ENCODE data around the gene FCER2.
A peak's percentile ranks its signal among the peaks of the same experiment; 100 is the strongest.
"Not testable (repeated sequence)": the region's sequence is repeated elsewhere in the genome, so short reads cannot be mapped to it uniquely, and the experiment has no call there.

The FCER2 gene, protein sequence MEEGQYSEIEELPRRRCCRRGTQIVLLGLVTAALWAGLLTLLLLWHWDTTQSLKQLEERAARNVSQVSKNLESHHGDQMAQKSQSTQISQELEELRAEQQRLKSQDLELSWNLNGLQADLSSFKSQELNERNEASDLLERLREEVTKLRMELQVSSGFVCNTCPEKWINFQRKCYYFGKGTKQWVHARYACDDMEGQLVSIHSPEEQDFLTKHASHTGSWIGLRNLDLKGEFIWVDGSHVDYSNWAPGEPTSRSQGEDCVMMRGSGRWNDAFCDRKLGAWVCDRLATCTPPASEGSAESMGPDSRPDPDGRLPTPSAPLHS

DNA sequence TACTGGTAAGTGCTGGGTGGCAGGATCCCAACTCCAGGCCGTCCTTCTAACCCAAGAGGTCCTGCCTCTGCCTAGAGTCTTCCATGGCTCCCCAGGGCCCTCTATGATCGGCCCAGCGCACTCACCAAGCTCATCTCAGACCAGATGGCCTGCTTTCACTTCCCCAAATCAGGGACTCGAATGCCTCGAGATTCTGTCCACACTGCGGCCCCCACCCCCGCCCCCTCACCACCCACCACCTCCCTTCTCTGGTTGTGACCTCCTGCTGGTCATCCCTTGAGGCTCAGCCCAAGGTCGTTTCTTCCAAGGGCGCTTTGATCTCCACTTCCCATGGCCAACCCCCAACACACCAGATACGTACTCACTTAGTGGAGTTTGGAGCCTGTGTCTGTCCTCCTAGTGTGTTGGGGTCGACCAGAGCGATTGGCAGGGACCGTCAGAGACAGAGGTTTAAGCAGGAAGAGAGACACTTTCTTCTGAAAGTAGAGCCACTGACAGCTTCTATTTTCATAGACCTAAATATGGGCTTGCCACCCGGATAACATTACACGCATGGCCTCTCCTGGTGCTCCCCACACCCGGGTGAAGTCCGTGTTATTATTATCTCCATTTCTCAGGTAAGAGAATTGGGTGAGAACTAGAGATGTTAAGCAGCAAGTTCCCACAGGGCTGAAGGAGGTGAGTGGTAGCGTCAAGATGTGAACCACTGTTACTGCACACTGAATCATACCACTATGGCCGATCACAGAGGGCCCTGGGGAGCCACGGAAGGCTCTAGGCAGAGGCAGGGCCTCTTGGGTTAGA lies at the start of gene FCER2:
Gene FCER2, minus strand, starts transcription at position 478 of the 804 bp plus-strand sequence. CDS start 2,371 bp downstream, outside the sequence.
- DNase-seq: no peak

DNA sequence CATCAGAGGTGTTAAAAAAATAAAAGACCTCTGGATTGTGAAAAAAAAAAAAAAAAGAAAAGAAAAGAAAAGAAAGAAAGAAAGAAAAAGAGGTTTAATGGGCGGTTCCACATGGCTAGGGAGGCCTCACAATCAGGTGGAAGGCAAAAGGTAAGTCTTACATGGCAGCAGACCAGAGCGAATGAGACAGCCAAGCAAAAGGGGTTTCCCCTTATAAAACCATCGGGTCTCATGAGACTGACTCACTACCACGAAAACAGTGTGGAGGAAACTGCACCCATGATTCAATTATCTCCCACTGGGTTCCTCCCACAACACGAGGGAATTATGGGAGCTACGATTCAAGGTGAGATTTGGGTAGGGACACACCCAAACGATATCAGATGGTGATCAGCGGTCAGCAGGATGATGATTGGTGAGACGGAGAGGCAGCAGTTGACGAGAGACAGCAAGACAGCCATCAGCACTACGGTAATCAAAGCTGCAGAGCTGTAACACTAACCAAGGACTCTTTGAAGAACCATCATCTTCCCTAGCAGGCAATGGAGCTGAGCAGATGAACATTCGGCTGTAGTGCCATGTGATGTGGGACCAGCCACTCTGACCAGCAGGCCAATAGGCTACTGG lies 49.3 kb upstream of the FCER2 start:
- DNase-seq: peak; percentile 19

DNA sequence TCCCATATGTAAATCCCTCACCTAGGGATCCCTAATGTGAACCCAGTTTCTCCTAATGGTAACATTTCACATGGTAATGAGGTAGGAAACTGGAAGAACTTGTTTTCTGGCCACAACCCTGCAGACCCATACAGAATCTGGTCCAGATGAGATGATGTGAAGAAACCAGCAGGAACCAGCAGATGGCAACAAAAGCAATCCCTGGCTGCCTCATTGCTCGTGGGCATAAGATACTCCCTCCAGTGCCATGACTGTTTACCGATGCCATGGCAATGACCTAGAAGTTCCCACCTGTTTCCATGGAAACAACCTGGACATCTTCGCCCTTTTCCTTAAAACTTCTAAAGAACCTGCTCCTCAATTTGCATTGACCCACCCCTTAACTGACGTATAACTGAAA lies 46.8 kb upstream of the FCER2 start:
- no peak for DNase-seq

DNA sequence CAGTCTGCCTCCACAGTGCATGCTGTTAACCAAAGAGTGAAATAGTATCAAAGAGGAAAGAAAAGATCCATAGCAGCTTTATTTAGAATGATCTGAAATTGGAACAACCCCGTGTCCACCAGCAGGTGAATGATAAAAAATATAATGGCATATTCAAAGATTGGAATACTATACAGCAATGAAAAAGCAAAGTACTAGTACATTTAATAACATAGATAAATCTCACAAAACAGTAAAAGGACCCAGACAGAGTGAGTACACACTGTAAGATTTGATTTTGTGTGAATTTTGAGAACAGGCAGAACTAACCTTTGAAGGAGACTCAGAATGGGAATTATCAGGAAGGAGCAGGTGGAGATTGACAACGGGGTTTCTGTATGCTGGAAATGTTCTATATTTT lies 46.2 kb upstream of the FCER2 start:
- no peak for DNase-seq

DNA sequence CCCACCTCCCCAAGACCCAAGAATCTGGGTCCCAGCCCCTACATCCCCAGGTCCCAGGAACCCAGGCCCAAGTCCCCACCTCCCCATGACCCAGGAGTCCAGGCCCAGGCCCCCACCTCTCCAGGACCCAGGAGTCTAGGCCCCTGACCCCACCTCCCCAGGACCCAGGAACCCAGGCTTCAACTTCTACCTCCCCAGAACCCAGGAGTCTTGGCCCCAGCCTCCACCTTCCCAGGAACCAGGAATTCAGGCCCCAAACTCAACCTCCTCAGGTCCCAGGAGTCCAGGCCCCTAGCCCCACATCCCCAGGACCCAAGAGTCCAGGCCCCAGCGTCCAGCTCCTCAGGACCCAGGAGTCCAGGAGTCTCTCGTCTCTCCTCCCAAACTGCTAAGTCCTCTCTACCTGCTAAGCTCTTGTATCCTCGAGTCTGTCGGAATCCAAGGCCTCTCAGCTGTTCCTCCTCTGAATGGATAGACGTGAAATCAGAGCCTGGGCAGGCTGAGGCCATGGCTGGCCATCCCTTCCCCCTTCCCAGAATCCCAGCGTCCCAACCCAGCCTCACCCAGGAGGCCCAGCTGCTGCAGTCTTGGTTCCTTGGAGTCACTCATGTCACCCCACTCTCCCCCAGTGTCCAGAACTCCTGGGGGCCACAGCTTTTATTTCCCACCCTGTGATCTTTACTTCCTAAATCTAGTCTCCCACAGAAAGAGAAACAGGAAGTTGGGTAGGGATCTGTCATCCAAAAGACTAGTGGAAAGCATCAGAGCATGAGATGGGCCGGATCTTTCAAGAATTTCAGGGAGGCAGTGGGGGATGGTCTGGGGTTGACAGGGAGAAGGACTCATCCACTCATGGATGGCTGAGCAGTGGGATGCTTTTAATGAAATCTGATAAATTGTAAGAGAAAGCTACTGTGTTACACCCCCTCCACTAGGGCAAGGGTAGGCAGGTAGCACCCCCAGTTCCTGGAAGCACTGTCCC lies 45.3 kb upstream of the FCER2 start, which contains the start of gene CD209:
Gene CD209, minus strand, starts transcription at position 632 of the 982 bp plus-strand sequence. Its CDS starts 23 bp downstream, at position 609.
- no peak for DNase-seq

DNA sequence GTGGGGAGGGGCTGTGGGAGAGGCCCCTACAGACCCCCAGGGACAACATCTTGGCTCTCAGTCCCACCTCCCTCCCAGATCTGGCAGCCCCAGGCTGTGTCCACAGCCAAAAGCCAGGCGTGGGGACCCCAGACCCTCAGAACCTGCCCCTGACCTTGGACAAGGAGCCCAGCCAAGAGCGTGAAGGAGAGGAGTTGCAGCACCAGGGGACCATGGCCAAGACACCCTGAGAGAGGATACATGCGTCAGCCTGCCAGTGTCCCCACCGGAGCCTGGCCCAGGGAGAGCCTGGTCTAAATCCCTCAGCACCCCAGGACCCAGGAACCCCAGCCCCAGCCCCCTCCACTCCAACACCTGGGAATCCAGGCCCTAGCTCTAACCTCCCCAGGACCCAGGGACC lies 44.4 kb upstream of the FCER2 start:
- not testable (repeated sequence) for DNase-seq

DNA sequence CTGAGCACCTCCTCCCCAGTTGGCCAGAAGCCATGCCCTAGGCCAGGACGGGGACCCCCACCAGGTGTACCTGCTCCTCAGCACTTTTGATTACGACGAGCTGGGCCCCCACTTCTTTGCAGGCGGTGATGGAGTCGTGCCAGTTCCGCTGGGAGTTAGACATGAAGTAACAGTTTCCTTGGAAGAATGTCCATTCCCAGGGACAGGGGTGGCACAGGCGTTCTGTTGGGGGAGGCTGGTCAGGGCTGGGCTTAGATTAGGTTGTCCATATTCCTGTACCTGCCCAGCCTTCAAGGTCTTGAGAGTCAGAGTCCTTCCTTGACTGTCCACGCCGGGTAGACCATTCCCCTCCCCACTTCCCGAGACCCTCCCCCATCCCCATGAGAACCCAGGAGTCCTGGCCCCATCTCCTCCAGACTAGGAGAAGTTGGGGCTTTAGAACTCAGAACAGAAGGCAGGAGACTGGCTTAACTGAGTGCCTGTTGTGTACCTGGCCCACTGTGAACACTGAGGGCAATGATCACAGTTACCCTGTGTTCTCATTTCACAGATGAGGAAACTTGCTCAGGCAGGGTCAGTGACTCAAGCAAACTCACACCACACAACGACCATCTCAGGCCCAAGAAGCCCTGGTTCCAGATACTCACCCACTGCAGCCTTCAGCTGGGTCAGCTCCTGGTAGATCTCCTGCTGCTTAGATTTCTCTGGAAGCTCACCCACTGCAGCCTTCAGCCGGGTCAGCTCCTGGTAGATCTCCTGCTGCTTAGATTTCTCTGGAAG lies 43.1 kb upstream of the FCER2 start:
- DNase-seq: no peak

DNA sequence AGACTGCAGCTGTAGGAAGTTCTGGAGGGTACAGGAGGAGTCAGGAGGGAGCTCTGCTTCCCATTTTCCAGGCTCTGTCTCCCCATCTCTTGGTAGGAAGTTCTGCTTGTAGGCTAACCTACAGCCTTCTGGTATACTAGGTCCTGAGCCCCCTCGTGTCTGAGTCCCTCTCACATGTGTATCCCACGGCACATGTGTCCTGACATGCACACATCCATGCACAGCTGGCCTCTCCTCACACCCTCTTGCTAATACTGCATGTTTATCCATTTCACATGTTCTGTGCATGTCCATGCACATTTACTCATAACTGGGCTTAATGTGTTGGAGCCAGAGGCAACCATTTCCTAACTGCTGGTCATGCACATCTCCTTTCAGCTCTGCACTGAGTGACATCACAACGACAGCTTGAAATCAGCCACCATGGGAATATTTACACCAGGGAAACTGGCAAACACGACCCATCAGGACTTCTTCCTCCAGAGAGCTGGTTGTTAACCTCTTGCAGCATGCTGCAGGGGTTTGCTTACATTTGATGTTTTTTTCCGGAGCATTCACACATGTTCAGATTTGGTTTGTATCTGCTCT lies 42.4 kb upstream of the FCER2 start:
- no peak for DNase-seq

DNA sequence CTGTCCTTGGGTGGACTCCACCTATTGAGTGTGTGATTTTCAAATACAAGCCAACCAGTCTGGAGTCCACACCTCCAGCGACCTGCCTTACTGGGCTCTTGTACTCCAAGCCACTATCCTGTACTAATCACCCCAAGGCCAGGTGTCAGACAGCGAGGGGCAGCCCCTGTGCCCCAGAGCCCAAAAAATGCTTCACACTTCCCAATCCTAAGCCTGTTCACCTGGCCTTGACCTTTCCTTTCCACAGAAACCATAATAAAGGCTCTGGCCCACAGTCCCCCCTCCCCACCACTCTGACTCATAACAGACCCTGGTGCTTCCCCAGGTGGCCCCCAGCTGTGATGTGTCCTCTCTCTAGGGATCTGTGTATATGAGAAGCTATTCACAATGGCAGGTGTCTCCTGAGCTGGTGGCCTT lies 41.5 kb upstream of the FCER2 start:
- DNase-seq: no peak

DNA sequence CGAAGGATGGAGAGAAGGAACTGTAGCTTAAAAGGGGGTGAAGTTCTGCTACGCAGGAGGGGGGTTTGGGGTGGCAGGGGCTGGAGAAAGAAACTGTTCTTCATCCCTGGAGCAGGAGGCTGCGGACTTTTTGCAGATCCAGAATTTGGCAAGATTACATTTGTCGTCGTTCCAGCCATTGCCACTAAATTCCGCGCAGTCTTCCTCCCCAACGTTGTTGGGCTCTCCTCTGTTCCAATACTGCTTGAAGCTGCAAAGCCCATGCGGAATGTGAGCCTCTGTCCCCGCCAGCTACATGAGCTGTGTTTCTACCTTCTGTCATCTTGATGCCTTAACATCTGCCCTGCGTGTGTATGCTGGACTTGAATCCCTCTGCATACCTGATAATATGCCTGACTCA lies 41.1 kb upstream of the FCER2 start:
- no peak for DNase-seq

DNA sequence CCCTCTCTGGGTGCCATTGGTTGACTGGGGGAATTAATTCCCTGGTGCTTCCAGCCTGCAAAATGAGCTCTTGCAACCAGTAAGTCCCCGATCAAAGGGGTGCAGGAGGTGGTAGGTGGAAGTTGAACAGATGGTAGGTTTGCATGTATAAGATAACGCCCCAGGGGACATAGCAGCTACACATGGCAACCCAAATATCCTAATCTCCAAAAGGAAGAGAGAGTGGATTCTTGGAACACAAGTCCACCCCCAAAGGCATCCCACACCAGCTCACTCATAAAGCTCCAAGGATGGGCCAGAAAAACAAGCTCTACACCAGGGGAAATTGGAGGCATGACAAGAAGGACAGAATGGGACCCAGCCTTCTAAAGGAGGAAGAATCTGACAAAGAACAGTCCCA lies 40.6 kb upstream of the FCER2 start:
- no peak for DNase-seq

DNA sequence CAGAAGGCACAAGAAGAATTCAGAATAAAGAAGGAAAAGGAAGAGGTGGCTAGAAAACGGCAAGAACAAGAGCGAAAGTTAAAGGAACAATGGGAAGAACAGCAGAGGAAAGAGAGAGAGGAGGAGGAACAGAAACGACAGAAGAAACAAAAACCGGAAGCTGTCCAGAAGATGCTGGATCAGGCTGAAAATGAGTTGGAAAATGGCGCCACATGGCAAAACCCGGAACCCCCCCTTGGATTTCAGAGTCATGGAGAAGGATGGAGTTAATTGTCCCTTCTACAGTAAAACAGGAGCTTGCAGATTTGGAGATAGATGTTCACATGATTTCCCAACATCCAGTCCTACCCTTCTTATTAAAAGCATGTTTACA lies 38.7 kb upstream of the FCER2 start:
- DNase-seq: no peak

DNA sequence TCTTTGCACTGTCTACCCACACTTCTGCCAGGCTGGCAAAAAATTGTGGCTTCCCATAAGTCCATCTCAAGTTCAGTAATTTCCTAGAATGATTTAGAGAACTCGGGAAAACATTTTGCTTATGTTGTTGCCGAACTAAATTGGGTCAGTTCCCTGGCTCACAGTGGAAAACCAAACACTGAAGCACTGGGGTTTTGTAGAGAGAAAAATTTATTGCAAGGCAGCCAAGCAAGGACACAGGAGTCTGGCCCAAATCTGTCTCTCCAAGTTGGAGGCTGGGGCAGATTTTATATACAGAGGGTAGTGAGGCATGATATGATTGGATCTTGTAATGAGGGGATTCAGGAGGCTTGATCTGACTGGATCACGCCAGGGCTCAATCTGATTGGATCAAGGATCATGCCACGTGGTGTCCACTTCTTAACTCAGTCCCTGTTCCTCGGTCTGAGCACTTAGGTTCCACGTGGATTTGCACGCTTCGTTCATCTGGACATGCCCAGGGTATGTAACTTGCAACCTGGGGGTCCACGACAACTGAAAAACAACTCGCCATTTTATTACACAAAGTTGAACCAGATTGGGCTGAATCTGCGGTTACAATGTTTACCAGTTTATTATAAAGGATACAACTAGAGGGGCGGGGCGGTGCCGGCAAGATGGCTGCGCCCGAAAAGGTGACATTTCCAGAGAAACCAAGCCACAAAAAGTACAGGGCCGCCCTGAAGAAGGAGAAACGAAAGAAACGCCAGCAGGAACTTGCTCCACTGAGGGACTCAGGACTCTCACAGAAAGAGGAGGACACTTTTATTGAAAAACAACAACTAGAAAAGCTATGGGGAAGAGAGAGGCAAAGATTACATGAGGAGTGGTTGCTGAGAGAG lies 38.1 kb upstream of the FCER2 start:
- no peak for DNase-seq

DNA sequence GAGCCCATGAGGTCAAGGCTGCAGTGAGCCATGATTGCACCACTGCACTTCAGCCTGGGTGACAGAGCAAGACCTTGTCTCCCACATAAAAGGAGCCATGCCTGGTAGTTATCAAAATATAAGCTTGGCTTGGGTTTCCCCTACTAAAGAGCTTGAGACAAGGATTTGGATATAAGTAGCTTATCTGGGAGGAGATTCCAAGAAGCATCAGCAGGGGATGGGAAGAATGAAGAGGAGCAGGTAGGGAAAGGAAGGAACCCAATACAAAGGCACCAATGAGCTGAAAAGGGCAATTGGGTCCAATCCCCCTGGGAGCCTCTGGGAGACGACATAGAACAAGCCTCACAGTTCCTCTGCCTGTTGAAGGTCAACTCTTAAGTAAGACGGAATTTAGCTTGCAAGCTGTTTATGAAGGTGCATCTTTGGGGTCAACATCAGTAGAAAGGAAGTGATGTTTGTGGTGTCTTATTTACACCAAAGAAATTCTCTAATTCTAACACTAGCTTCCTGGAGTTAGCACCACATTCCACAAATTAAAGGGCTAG lies 37.4 kb upstream of the FCER2 start:
- no peak for DNase-seq

DNA sequence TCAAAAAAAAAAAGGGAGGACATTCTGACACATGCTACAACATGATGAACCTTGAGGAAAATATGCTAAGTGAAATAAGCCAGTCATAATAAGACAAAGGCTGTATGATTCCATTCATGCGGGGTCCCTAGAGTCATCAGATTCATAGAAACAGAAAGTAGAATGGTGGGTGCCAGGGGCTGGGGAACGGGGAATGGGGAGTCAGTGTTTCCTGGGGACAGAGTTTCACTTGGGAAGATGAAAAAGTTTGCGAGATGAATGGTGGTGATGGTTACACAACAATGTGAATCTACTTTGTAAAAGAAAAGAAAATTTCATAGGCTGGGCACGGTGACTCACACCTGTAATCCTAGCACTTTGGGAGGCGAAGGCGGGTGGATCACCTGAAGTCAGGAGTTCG lies 36.1 kb upstream of the FCER2 start:
- peak; percentile 10 for DNase-seq

DNA sequence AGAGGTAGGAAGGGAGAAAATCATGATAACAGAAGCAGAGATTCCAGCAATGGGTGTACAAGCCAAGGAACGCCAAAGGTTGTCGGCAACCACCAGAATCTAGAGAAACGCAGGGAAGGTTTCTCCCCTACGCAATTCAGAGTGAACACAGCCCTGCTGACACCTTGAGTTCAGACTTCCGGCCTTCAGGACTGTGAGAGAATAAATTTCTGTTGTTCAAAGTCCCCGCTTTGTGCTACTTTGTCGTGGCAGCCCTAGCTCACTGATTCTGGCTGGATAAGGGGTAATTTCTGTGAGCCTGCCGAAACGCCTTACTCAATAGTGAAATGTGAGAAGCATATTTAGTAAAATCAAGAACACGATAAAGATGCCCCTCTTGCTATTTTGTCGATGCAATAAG lies 35.3 kb upstream of the FCER2 start:
- no peak for DNase-seq

DNA sequence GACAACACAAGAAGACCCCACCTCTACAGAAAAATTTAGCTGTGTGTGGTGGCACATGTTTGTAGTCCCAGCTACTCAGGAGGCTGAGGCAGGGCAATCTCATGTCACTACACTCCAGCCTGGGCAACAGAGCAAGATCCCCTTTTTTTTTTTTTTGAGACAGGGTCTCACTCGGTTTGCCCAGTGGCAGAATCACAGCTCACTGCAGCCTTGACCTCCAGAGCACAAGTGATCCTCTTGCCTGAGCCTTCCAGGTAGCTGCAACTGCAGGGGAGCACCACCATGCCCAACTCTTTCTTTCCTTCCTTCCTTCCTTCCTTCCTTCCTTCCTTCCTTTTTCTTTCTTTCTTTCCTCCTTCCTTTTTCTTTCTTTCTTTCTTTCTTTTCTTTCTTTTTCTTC lies 34.2 kb upstream of the FCER2 start:
- no peak for DNase-seq

DNA sequence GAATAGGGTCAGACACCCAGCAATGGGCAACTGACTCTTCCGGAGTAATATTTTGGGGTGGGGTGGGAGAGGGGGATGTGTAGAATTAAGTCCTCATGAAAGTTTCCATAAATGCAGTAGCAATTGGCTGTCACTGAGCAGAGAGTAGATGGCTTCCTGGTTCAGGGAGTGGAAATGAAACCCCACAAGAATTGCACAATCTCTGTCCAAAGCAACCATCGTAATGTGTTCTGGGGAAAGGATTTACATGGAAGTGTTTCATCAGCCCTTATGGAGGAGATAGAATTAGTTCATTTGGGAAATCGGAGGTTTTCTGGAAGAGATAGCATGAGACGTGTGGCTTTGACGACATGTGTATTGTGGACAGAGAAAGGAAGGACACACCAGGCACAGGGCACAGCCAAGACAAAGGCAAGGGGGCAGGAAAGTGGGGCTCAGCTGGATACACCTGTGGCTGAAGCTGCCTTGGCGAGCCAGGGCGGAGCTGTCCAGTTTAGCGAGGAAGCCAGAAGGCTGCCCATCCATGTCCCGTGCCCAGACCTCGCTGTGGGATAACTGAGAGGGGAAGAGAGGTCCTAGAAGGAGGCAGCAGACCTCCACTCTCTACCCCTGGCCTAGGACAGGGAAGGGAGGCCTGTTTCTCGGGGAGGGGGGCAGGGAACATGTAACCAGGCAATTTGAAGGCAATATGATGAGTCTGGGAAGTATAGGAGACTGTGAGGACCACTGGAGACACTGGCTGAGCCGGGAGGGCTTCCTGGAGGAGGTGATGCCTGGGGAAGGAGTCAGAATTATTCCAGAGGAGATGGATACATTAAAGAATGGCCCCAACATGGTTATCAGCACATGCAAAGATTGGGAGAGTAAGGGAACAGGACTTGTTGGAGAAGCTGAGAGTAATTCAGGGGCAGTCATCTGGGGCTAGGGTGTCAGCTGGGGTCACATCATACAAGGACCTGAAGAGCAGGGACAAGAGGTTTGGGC lies 32.6 kb upstream of the FCER2 start:
- no peak for DNase-seq

DNA sequence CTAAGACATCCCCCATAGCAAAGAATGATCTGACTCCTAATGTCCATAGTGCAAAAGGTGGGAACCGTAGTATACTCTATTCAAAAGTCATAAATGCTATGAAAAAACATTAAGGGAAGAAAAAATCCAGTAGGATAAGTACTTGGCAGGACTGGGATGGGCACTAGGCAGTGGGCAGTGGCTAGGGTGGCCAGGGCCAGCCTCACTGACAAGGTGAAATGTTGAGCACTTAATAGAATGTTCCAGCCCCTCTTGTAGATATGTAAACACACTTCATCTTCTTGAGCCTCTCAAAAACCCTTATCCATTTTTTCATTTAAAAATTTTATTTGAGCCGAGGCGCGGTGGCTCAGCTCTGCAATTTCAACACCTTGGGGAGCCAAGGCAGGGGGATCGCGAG lies 31.4 kb upstream of the FCER2 start:
- DNase-seq: no peak
